ENCODE data around the gene RAB22A.
"Not testable (repeated sequence)": the region's sequence is repeated elsewhere in the genome, so short reads cannot be mapped to it uniquely, and the experiment has no call there.

RAB22A gene

GRCh38 chr20:58352468-58352867 is 43.0 kb downstream of the RAB22A start:
- no peak for DNase-seq

- no peak for DNase-seq
These were observed 49.9 kb downstream of the RAB22A start for GRCh38 chr20:58359441-58359840.

GRCh38 chr20:58360936-58361335 is 51.4 kb downstream of the RAB22A start:
- DNase-seq, result no peak

GRCh38 chr20:58361481-58362205 is 52.1 kb downstream of the RAB22A start:
- DNase-seq, result no peak

GRCh38 chr20:58362206-58362516 is 52.6 kb downstream of the RAB22A start:
- DNase-seq, result no peak

- no peak for DNase-seq
These were observed 53.5 kb downstream of the RAB22A start for GRCh38 chr20:58362970-58363369.

- DNase-seq, result no peak
These were observed 57.4 kb downstream of the RAB22A start for GRCh38 chr20:58366866-58367265.

- no peak for DNase-seq
These were observed 63.3 kb downstream of the RAB22A start for GRCh38 chr20:58372806-58373205.

- DNase-seq, result not testable (repeated sequence)
These were observed 63.8 kb downstream of the RAB22A start for GRCh38 chr20:58373296-58373695.

- no peak for DNase-seq
These were observed 64.7 kb downstream of the RAB22A start for GRCh38 chr20:58374027-58374850.

- no peak for DNase-seq
These were observed 65.6 kb downstream of the RAB22A start for GRCh38 chr20:58374906-58375758.

GRCh38 chr20:58375759-58376352 is 66.3 kb downstream of the RAB22A start:
- no peak for DNase-seq

GRCh38 chr20:58377017-58377416 is 67.5 kb downstream of the RAB22A start:
- no peak for DNase-seq

GRCh38 chr20:58377766-58378401 is 68.4 kb downstream of the RAB22A start:
- no peak for DNase-seq

GRCh38 chr20:58378704-58379103 is 69.2 kb downstream of the RAB22A start:
- no peak for DNase-seq

- no peak for DNase-seq
These were observed 72.1 kb downstream of the RAB22A start for GRCh38 chr20:58381627-58382026.

GRCh38 chr20:58382096-58382495 is 72.6 kb downstream of the RAB22A start:
- no peak for DNase-seq

- DNase-seq, result no peak
These were observed 75.3 kb downstream of the RAB22A start for GRCh38 chr20:58384821-58385220.

- no peak for DNase-seq
These were observed 78.6 kb downstream of the RAB22A start for GRCh38 chr20:58388028-58388601.

- DNase-seq, result peak; percentile 90 to 97 (median 94)
These were observed 79.4 kb downstream of the RAB22A start, which contains the start of gene VAPB for GRCh38 chr20:58388882-58389323. VAPB (plus strand) TSS chr20:58389229; CDS start chr20:58389460, 231 bp downstream.

- DNase-seq, result peak in 1 of 4 experiments; percentile 43
These were observed 79.9 kb downstream of the RAB22A start for GRCh38 chr20:58389324-58389967.
